ENCODE measurements around the gene FHL3. TPM values are rescaled to one million over a fixed set of nuclear protein-coding genes. Genes with fewer than 3 reads are reported as not detected.

Gene FHL3
- total RNA-seq, 1 experiment from 2014 or later = 15.2 TPM

- DNase-seq (ENCODE audit: low spot score) = peak; percentile 22
Measured at GRCh38 chr1:38013227-38013622, 7.9 kb upstream of the FHL3 start.

DNA sequence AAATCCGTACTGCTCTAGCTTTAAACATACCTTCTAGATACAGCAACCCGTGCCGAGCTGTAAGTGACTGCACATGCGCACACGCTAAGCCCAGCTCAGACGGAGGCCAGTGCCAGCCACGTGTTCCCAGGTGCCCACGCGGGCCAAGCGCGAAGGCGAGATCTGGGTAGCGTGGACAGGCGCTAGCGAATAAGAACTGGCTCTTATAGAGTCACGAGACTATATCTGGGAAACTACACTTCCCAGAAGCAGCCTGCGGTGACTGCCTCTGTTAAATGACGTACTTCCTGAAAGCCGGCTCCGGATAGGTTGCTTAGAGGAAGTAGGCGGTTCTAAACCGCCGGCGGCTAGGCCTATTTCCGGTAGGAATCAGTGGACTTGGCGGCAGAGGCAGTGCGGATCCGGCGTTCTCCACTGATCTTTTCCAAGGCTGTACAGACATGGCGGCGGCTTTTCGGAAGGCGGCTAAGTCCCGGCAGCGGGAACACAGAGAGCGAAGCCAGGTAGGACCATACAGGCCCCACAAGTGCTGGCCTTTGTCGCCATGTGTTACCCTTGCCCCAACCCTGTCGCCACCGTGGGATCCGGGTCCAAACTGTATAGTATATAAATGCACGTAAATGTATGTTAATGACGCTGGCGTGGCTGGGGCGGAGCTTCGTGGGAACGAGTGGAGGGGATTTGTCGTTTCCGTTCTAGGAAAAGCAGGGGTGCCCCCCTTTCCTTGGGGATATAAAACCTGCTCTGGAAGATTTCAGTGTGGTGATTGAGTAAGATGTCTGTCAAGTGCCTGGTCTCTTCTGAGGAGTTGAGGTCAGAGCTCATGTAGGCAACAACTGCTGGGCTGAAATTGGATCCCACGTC lies 7.3 kb upstream of the FHL3 start, which contains the start of gene UTP11:
UTP11 (plus strand) TSS at position 372 of the 864 bp plus-strand sequence; CDS start at position 441, 69 bp downstream.
- DNase-seq (ENCODE audit: low spot score) = peak; percentile 99

- DNase-seq (ENCODE audit: low spot score) = no peak
Measured at GRCh38 chr1:38009841-38010180, 4.5 kb upstream of the FHL3 start.

DNA sequence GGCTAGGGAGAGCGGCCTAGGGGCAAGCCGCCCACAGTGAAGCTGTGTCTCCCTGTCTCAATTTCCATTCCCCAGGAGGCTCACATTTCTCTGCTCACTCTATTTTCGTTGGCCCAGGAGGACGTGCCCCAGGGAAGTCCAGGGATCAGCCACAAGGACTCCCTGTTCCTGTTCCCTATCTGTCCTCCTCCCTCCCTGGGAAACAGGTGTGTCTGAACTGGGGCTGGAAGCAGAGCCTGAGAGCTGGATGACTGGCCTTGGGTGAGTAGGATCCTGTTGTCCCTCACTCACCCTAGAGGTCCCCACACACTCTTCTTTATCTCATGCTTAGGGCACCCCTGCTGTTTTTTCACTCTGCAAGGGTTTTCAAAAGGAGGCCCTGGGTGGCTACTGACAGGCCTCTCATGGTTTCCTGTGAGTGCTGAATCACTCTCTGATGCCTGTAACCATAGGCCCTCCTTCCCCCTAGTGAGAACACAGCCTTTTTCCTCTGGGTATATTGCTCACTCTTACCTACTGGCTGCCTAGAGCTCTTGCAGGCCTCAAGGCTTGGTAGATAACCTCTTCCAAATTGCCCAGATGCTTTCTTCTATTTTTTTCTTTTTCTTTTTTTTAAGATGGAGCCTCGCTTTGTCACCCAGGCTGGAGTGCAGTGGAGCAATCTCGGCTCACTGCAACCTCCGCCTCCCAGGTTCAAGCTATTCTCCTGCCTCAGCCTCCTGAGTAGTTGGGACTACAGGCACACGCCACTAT lies 4.0 kb upstream of the FHL3 start:
- DNase-seq (ENCODE audit: low spot score) = no peak

GRCh38 chr1:38006008-38006828 lies 904 bp upstream of the FHL3 start:
- DNase-seq (ENCODE audit: low spot score) = no peak

DNA sequence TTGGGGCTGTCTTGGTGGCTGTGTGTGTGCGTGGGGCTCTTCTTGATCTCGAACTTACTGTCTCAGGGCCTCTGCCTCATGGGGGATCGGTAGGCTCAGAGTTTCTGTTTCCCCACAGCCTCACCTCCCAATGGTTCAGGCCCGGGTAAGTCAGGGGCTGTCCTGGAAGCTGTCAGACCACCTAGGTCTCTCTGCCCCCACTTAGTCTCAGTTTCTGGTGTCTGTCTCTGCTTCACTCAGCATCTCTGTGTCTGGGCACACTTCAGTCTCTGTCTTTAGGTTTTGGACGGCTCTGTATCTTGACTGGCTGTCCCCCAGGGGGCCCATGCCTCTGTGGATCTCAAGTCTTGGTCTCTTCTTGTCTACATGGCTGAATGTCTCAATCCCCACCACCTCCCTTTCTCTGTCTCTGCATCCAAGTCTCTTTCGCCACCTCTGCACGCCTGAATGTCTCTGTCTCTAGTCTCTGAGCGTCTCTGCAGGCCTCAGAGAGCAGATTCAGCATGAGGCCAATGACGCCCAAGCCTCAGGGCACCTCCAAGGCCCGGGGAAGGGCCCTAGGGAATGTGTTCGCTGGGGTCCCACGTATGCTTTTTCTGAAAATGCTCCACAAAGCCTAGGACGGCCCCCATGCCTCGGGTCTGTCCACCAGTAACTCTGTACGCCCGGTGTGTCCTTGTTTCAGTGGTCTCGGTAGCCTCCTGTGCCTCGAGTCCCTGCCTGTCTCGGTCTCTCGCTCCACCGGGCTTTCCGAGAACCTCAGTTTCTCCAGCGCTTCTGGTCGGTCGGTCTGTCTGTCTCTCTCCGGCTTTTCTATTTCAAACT lies 818 bp downstream of the FHL3 start:
- DNase-seq (ENCODE audit: low spot score) = peak; percentile 27

DNA sequence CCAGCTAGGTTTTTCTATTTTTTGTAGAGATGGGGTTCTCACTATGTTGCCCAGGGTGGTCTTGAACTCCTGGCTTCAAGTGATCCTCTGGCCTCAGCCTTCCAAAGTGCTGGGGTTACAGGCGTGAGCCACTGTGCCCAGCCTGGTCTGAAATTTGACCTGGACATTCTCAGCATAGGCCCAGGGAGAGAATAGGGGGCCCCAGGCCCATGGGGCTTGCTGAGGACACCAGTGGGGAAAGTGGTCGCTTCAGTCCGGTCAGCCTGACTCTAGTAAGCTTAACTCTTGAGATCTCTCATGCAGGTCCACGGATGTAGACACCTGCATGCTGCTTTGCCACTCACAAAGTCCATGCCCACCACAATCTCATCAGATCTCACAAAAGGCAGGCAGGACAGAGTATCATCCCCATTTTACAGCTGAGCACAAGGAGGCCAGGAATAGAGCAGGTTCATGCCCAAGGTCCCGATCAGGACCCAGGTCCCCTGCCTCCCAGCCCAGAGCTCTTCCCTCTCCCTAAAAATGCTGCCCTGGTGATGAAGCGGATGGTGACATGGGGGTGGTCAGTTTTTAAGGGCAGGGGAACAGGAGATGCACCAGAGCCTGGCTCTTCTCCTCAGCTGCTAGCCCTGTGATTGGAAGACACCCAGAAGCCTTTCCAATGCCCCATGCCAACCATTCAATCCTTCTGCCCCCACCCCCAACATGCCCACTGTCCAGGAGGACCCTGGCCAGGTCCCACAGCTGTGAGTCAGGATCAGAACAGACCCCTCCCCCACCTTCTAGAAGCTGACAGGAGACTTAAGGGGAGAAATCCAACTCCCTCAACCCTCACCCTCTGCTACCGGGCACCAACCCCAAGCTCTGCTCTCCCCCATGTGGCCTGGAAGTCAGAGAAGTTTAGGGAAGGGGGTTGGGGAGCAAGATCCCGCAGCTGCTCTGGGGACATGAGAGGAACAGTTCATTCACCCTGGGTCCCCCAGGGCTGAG lies 1.8 kb downstream of the FHL3 start:
- no peak for DNase-seq (ENCODE audit: low spot score)

- DNase-seq (ENCODE audit: low spot score) = no peak
Measured at GRCh38 chr1:38000529-38001455, 4.5 kb downstream of the FHL3 start.

DNA sequence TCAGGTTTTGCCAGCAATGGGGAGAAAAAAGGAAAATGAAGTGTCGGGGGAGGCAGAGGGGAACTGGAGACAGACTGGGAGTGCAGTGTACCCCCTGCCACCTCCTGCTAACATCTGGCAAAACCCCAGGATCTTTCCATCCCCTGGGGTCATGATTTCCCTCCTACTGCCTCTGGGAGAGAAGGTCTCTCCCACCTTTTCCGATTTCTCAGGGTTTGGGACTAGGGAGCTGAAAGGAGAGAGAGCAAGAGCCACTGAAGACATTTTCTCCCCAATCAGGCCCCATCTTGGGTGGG lies 5.1 kb downstream of the FHL3 start:
- DNase-seq (ENCODE audit: low spot score) = no peak

DNA sequence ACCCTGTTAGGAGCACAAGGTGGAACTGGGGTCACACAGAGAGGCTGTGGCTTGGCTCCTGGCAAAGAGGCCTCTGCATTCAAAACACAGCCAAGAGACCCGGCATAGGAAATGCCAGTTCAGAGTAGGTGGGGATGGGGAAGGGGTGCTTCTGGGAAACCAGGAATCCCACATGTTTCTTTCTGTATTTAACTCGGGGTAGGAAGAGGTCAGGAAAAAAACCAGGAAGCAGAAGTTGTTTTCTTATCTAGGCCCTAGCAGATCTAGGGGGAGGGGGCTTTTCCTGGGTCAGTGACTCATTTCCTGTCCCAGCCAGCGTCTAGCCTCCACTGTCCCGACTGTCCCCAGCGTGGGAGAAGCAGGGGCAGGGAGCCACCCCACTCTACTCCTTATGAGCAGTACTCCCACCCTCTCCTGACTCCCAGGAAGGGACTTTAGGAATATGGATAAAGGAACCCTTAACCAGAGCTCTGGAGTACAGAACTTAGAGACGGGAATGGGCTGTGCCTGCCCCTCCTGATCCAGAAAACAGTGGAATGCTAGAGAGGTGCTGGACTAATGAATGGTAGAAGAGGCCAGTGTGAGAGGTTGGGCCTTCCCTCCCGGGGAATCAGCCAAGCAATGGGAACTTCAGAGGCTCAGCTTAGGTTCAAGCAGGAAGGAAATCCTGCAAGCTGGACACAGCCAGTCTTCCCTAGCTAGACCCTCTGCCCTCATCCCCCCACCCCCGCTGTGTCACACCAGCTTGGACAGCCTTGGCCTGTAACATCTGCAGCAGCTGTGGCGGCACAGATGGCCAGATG lies 5.7 kb downstream of the FHL3 start:
- DNase-seq (ENCODE audit: low spot score) = peak; percentile 64

- no peak for DNase-seq (ENCODE audit: low spot score)
Measured at GRCh38 chr1:37998913-37999429, 6.3 kb downstream of the FHL3 start.

DNA sequence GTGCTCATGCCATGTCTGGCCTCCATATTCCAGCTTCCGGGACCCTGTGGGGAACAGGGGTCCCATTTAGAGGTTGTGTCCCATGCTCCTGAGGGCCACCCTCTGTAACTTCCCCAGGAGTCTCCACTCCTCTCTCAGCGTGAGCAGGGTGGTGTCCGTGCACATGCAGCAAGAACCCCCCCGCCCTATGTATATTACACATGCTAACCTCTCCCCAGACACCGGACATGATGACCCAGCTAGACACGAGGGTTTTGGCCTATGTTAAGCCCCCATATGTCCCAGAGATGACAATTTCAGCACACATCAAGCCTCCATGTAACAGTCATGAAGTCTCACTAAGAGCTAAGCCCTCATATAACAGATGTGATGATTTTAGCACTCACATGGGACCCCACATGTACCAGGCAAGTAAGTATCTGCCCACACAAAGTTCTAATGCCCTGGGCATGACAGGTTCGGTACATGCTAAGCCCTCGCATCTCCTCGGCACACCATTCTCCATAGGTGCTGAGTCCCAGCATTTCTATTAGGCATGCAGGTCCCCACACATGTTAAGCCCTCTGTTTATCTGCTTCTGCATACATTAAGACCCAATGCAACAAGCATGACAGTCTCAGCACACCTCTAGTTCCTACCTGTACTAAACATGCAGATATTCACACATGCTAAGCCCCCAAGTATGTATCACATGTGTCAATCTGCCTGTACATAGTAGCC lies 7.1 kb downstream of the FHL3 start:
- no peak for DNase-seq (ENCODE audit: low spot score)

- no peak for DNase-seq (ENCODE audit: low spot score)
Measured at GRCh38 chr1:37997256-37998088, 7.8 kb downstream of the FHL3 start.

GRCh38 chr1:37995751-37996345 lies 9.5 kb downstream of the FHL3 start:
- DNase-seq (ENCODE audit: low spot score) = peak; percentile 52

DNA sequence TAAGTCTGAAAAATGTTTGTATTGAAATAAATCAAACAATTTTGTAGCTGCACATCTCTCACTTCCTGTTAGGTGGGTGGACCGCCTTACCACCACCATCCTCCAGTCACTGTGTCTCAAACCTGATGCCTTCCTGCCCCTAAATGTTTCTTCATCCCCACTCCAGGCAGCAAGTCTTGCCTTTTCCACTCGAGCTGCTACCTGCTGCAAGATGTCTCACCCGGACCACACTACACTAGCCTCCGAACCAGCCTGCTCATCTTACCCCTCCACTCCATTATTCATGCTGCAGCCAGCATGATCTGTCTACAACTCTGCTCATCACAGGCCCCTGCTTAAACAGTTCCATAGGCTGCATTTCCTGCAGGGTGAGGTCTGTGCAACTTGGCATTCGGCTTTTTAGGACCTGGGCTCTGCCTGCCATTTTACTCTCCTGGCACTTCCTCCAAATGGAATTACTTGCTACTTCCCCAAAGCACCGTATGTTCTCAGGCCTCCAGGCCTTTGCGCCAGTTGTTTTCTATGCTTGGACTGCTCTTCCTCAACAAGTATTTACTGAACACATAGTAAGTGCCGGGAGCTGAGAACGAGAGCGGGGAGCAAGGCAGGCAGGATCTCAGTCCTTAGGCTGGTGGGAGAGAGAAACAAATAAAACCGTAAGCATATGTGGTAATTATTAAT lies 10.3 kb downstream of the FHL3 start:
- no peak for DNase-seq (ENCODE audit: low spot score)

Data from HT-29 (cell line).